Measurements from ENCODE around the gene RBM23.

Gene RBM23

GRCh38 chr14:22885975-22886374 lies 33.0 kb downstream of the RBM23 start:
- no peak for DNase-seq

GRCh38 chr14:22884738-22885523 lies 34.0 kb downstream of the RBM23 start:
- no peak for DNase-seq

DNA sequence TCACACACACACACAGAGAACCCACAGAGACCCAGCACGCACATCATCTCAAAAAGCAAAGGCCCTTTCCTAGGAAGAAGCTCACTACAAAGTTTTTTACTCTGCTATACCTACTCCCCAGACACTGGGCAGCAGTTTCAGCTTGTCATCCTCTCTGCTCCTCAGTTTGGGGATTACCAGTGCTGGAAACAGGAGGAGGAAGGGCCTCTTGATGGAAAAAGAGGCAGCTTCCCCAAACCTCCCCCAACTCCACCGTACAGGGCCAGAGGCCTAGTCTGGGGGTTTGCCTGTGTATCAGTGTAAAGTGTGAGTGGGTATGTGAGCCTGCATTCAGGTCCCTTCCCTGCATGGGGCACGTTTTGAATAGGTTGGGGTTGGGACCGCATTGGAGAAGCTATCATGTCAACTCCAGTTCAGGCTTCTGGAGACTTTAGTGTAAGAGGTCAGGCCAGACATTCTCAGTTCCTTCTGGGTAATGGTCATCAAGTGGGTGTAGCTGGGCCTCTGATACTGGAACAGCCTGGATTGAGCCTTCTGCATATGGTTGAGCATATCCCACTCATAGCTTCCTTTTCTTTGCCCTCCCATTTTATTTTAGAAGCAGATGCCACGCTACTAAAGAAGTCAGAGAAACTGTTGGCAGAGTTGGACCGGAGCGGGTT lies 34.7 kb downstream of the RBM23 start:
- DNase-seq = peak; percentile 36 to 60

DNA sequence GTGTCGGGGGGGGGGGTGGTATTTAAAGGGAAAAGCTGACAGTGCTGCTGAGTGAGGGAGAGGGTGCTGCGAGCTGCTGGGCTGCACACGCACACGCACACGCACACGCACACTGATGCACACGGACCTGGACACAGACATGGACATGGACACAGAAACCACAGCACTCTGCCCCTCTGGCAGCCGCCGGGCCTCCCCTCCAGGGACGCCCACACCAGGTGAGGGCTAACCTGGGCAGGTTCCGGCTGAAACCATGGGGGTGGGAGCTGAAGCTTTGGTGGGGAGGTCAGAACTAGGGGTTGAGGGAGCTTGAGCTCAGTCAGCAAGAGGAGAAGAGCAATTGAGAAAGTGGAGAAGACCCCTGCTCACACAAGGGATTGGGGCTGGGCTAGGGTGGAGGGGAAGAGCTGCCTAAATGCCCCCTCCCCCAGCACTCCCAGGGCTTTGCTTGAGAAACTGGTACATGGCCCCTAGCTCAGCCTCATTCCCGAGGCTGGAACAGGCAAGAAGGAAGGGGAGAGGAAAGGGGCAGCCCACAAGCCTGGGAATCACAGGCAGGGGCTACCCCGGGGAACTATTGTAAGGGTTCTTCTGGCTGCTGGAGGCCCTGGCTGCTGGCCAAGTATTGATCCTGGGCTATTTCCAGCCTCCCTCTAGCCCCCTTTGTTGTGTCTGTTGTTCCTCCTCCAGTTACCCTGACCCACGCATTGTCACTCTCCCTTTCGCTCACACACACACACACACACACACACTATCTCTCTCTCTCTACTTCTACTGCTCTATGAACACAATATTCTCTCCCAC lies 35.6 kb downstream of the RBM23 start, which contains the start of gene REM2:
TSS of gene REM2 (plus strand) at position 50 of the 804 bp plus-strand sequence. CDS start at position 116, 66 bp downstream.
- DNase-seq = no peak

- DNase-seq = no peak
Observed at GRCh38 chr14:22882529-22883172, 36.3 kb downstream of the RBM23 start.

GRCh38 chr14:22882064-22882463 lies 36.9 kb downstream of the RBM23 start:
- DNase-seq = no peak

GRCh38 chr14:22878271-22879246 lies 40.4 kb downstream of the RBM23 start:
- DNase-seq = no peak

DNA sequence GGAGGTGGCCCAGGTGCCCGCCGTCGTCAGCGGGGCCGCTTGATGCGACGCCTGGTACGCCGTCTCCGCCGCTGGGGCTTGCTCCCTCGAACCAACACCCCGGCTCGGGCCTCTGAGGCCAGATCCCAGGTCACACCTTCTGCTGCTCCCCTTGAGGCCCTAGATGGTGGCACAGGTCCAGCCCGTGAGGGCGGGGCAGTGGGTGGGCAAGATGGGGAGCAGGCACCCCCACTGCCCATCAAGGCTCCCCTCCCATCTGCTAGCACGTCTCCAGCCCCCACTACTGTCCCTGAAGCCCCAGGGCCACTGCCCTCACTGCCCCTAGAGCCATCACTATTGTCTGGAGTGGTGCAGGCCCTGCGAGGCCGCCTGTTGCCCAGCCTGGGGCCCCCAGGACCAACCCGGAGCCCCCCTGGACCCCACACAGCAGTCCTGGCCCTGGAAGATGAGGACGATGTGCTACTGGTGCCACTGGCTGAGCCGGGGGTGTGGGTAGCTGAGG lies 41.9 kb downstream of the RBM23 start:
- no peak for DNase-seq

- no peak for DNase-seq
Observed at GRCh38 chr14:22875748-22876319, 43.1 kb downstream of the RBM23 start.

GRCh38 chr14:22875003-22875747 lies 43.8 kb downstream of the RBM23 start:
- DNase-seq = no peak

DNA sequence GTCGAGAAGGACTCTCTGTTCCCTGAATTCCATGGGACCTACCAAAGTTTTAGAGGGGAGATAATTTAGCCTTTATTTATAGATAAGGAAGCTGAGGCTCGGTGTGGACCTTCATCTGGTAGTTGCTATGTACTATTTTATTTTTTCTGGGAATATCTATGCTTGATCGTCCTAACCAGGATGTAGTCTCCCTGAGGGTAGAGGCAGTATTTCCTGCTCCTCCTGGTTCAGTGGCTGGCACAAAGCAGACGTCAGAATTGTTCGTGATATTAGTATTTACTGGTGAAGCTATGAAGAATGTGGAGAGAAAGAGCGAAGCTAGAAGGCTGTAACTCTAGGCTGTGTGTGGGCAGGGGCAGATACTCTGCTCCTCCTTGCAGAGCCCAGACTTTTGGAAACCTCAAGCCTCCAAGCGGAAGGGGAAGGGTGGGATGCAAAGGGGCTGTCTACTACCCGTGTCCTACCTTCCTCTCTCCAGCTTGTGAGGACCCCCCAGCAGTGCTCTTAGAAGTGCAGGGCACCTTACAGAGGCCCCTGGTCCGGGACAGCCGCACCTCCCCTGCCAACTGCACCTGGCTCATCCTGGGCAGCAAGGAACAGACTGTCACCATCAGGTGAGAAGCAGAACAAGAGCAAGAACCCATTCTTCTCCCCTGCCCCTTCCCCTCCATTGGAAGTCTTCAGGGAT lies 46.0 kb downstream of the RBM23 start:
- no peak for DNase-seq

DNA sequence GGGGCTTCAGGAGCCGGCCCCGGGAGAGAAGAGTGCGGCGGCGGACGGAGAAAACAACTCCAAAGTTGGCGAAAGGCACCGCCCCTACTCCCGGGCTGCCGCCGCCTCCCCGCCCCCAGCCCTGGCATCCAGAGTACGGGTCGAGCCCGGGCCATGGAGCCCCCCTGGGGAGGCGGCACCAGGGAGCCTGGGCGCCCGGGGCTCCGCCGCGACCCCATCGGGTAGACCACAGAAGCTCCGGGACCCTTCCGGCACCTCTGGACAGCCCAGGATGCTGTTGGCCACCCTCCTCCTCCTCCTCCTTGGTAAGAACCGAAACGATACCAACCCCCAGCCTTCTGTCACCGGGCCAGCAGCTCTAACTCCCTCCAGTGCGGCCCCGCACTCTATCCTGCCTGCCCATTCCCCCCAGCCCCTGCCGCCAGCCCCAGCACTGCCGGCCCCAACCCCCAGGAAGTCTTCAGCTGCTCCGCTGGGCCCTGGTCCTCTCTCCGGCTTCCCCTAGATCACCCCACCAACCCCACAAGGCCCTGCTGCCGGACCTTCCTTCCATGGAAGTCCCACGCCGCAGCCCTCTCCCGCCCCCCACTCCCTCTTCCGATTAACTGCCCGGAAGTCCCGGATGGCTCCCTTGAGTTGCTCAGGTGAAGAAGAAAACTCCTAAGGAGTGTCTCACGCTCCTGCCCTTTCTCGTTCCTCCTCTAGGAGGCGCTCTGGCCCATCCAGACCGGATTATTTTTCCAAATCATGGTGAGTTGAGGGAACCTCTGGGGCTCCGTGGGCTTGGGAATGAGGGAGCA lies 46.7 kb downstream of the RBM23 start:
- peak; percentile 74 to 79 for DNase-seq

DNA sequence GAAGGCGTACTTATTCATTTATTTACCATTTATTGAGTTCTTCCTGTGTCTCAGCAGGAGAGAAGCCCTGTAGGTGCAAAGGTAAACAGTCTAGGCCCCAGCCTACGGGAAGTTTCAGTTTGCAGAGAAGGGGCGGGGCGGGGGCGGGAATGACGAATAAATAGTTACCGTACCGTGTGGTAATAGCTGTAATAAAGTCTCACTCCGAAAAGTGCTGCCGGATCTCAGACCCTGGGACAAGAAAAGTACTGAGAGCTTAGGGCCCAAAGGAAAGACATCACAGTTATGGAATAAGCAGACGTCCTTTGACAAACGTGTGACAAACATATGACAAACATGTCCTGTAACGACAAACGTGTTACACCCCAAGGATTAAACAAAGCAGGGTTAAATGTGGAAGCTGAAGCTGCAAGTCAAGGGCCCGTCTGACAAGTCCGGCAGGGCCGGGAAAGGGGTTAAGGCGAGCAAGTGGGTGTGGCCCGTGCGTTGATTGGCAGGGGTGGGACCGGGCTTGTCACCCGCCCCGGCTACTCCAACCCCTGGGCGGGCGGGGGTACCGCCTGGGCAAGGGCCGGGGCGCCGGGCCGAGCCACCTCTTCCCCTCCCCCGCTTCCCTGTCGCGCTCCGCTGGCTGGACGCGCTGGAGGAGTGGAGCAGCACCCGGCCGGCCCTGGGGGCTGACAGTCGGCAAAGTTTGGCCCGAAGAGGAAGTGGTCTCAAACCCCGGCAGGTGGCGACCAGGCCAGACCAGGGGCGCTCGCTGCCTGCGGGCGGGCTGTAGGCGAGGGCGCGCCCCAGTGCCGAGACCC lies 47.5 kb downstream of the RBM23 start, which contains the start of gene LRP10:
TSS of gene LRP10 (plus strand) at position 517 of the 809 bp plus-strand sequence. CDS start 564 bp downstream, outside the sequence.
- peak; percentile 91 for DNase-seq

DNA sequence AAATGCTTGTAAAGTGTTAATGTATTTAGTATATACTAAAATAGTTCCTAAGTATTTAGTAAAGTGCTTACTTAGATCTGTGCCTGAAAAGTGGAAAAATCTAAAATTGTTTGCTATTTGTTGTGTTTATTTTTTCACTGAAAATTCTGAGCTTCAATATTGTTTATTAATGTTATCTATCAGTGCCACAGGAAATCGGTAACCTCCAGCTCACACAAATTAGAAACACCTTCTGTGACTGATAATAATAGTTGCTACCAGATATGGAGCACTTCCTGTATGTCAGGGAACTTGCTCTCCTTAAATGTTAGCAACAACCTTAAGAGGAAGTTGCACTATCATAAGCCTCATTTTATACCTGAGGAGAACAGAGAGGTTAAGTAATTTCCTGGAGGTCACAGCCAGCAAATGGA lies 48.1 kb downstream of the RBM23 start:
- peak in 1 of 2 donors; percentile 49 for DNase-seq

DNA sequence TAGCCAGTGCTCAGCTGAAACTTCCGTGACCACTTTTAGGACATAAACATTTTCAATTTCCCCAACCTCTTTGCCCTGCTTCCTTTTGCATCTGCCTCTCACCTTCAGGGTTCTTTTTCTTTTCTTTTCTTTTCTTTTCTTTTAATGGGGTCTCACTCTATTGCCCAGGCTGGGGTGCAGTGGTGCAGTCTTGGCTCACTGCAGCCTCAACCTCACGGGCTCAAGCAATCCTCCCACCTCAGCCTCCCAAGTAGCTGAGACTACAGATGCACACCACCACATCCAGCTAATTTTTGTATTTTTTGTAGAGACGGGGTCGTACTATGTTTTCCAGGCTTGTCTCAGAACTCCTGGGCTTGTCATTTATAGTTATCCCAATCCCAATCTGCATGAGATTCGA lies 52.1 kb downstream of the RBM23 start:
- DNase-seq = no peak

DNA sequence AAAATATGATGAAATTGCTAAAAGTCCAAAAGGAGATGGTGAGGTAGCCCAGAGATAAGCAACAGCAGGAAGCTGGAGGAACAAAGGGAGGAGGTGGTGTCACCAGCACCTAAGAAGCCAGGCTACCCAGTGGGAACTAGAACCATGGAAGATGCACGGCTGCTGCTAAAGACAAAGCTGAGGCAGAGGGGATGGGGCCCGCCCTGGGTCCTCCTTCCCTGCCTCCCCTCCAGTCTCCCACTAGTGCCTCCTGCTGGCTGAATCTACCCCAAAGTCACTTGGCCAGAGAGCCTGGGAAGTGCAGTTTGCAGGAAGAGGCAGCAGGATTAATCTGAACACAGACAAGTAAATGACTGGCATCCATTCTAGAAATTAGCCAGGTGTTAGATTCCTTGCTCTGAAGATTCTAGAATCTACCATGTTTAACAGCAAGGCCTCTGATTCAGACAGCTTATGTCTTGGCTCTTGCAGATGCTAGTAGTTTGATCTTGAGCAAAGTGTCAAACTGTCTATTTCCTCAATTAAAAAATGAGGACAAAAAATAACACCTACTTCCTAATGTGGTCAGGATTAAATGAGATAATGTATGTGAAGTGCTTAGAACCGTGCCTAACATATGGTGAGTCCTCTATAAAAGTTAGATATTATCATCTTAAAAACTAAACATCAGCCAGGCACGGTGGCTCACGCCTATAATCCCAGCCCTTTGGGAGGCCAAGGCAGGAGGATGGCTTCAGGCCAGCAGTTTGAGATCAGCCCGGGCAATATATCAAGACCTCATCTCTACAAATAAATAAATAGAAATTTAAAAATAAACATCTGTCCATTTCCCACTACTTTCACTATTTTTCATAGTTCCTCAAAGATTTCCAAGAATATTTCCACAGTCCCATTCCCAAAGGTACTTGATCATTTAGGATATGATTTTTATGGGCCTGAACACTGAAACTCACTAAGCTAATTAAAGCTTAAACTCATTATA lies 53.2 kb downstream of the RBM23 start:
- DNase-seq = peak in 1 of 2 donors; percentile 18
